A549 (cell line): Measurements from ENCODE around the gene VPS13D. TPM values are rescaled to one million over a fixed set of nuclear protein-coding genes. Genes with fewer than 3 reads are reported as not detected.
A peak's percentile ranks its signal among the peaks of the same experiment; 100 is the strongest.
"Not testable (repeated sequence)": the region's sequence is repeated elsewhere in the genome, so short reads cannot be mapped to it uniquely, and the experiment has no call there.

Experiments used
- ATAC-seq, 2 experiments: fragments of 200-7000 bp in 1 of 2; fragments of >200 bp in 1 of 2; cut with Nextera tagmentation in 1 of 2; cut with Tn5 transposase in 1 of 2; 3 replicates each; pipeline versions ENCODE4 v1.8.0 to v1.9.1; 2018 to 2020; ENCODE audit warnings: mild to moderate bottlenecking in 1 of 2, moderate library complexity in 1 of 2
- CTCF ChIA-PET: fragments of 300-600 bp; sonication (Branson Sonifier 250); formaldehyde crosslinking; extraction: SDS; loops from one replicate; lab custom pipeline; 2021; ENCODE audit warnings: antibody characterized with exemption, inconsistent platforms; lab: Yijun Ruan, JAX
- POLR2A ChIA-PET: fragments of 350-600 bp; formaldehyde crosslinking; extraction: SDS; loops from one replicate; lab custom pipeline; 2021; ENCODE audit warnings: antibody characterized with exemption, inconsistent platforms; lab: Yijun Ruan, JAX
- DNase-seq, 2 experiments: peaks; one replicate each; pipeline versions ENCODE4 v3.0.0 to v3.0.0-alpha.2; 2011 to 2016; ENCODE audit warnings: low read depth in 1 of 2, low spot score in 1 of 2
- FAIRE-seq: peaks from 2 replicates; lab custom pipeline; 2011; peaks lifted over from hg19 to GRCh38; lab: Jason Lieb, UNC
- H3K27ac ChIP-seq, 2 experiments: fragments of >200 bp; sonication (Bioruptor Twin); formaldehyde crosslinking; 3 replicates each; pipeline ENCODE4 v1.5.1; 2016 to 2017
- H3K4me1 ChIP-seq: fragments of >200 bp; sonication (Bioruptor Twin); formaldehyde crosslinking; 3 replicates; pipeline ENCODE4 v1.6.1; 2016
- H3K4me2 ChIP-seq: fragments of >200 bp; sonication (Bioruptor Twin); formaldehyde crosslinking; 3 replicates; pipeline ENCODE4 v1.6.1; 2016
- H3K4me3 ChIP-seq: fragments of >200 bp; sonication (Bioruptor Twin); formaldehyde crosslinking; 3 replicates; pipeline ENCODE4 v1.5.1; 2016
- H3K9me3 ChIP-seq: fragments of >200 bp; sonication (Bioruptor Twin); formaldehyde crosslinking; 3 replicates; pipeline ENCODE4 v1.6.1; 2016
- ATOH8 ChIP-seq: fragments of 250-450 bp; sonication (Bioruptor Pico); IDR thresholded peaks from 2 replicates; pipeline ENCODE4 v1.5.0; 2020; ENCODE audit warnings: low read depth, mild to moderate bottlenecking, moderate library complexity
- BCL3 ChIP-seq: fragments of >200 bp; sonication (Bioruptor Twin); formaldehyde crosslinking; IDR thresholded peaks from 3 replicates; pipeline ENCODE4 v1.6.1; 2016
- BHLHE40 ChIP-seq: IDR thresholded peaks from 2 replicates; pipeline ENCODE4 v1.6.1; 2012; ENCODE audit warnings: low read depth, low read length, inconsistent platforms
- CBX2 ChIP-seq: fragments of 200-600 bp; sonication (generic); IDR thresholded peaks from 2 replicates; pipeline ENCODE4 v1.6.1; 2016; ENCODE audit warnings: low read depth, mild to moderate bottlenecking, borderline replicate concordance
- CBX8 ChIP-seq: fragments of 200-600 bp; sonication (generic); IDR thresholded peaks from 2 replicates; pipeline ENCODE4 v1.6.1; 2016
- CEBPB ChIP-seq, 2 experiments: fragments of >200 bp in 1 of 2; sonication (Bioruptor Twin) in 1 of 2; formaldehyde crosslinking in 1 of 2; IDR thresholded peaks; 2 replicates each; pipeline ENCODE4 v1.6.1; 2012 to 2016
- CHD2 ChIP-seq: fragments of 150-350 bp; IDR thresholded peaks from 2 replicates; pipeline ENCODE4 v1.6.1; 2014; ENCODE audit warnings: low read length; ENCODE audit not compliant: partially characterized antibody
- E2F6 ChIP-seq: IDR thresholded peaks from 2 replicates; pipeline ENCODE4 v1.6.1; 2012; ENCODE audit warnings: low read depth, borderline replicate concordance
- EHMT2 ChIP-seq: fragments of 200-600 bp; sonication (generic); IDR thresholded peaks from 2 replicates; pipeline ENCODE4 v1.6.1; 2016; ENCODE audit warnings: antibody characterized with exemption, low read depth, mild to moderate bottlenecking, moderate library complexity
- EP300 ChIP-seq, 2 experiments: fragments of >200 bp; sonication (Bioruptor Twin); formaldehyde crosslinking; IDR thresholded peaks; 2 replicates in 1 of 2; 3 replicates in 1 of 2; pipeline ENCODE4 v1.6.1; 2016 to 2017
- ESRRA ChIP-seq: fragments of 150-350 bp; IDR thresholded peaks from 2 replicates; pipeline ENCODE4 v1.6.1; 2014; ENCODE audit warnings: mild to moderate bottlenecking, low read length, borderline replicate concordance
- FOSB ChIP-seq: fragments of 250-450 bp; sonication (Bioruptor Pico); IDR thresholded peaks from 2 replicates; pipeline ENCODE4 v1.5.0; 2020; ENCODE audit warnings: mild to moderate bottlenecking, moderate library complexity
- HEYL ChIP-seq: fragments of 250-450 bp; sonication (Bioruptor Pico); IDR thresholded peaks from 2 replicates; pipeline ENCODE4 v1.8.0; 2021; ENCODE audit warnings: mild to moderate bottlenecking, moderate library complexity
- HMGXB4 ChIP-seq: fragments of 250-450 bp; sonication (Bioruptor Pico); IDR thresholded peaks from 2 replicates; pipeline ENCODE4 v1.5.0; 2021; ENCODE audit warnings: mild to moderate bottlenecking, moderate library complexity, borderline replicate concordance
- HOXB13 ChIP-seq: fragments of 250-450 bp; sonication (Bioruptor Pico); IDR thresholded peaks from 2 replicates; pipeline ENCODE4 v1.5.0; 2020; ENCODE audit warnings: low read depth, mild to moderate bottlenecking, moderate library complexity
- HOXB5 ChIP-seq: fragments of 250-450 bp; sonication (Bioruptor Pico); IDR thresholded peaks from 2 replicates; pipeline ENCODE4 v1.5.0; 2020; ENCODE audit warnings: mild to moderate bottlenecking, moderate library complexity
- KDM5A ChIP-seq: fragments of 200-600 bp; sonication (generic); IDR thresholded peaks from 2 replicates; pipeline ENCODE4 v1.6.1; 2016; ENCODE audit warnings: antibody characterized with exemption, mild to moderate bottlenecking
- MYC ChIP-seq: IDR thresholded peaks from 2 replicates; pipeline ENCODE4 v1.6.1; 2012; ENCODE audit warnings: mild to moderate bottlenecking, inconsistent platforms, low read length, improper control_type of control experiment, borderline replicate concordance
- NPAS2 ChIP-seq: fragments of 250-450 bp; sonication (Bioruptor Pico); IDR thresholded peaks from 2 replicates; pipeline ENCODE4 v1.8.0; 2022; ENCODE audit warnings: mild to moderate bottlenecking, moderate library complexity, borderline replicate concordance
- NR3C1 ChIP-seq: fragments of >200 bp; sonication (Bioruptor Twin); formaldehyde crosslinking; IDR thresholded peaks from 3 replicates; pipeline ENCODE4 v1.6.1; 2017
- PHF8 ChIP-seq: fragments of 200-600 bp; sonication (generic); IDR thresholded peaks from 2 replicates; pipeline ENCODE4 v1.6.1; 2016; ENCODE audit warnings: low read depth, mild to moderate bottlenecking, antibody characterized with exemption, moderate library complexity, borderline replicate concordance
- POLR2AphosphoS2 ChIP-seq: conservative IDR thresholded peaks from 2 replicates; pipeline ENCODE4 v1.6.1; 2012; ENCODE audit warnings: low read length, improper control_type of control experiment, inconsistent platforms
- RARB ChIP-seq: fragments of 250-450 bp; sonication (Bioruptor Pico); IDR thresholded peaks from 2 replicates; pipeline ENCODE4 v1.8.0; 2021; ENCODE audit warnings: mild to moderate bottlenecking, moderate library complexity
- REST ChIP-seq: fragments of 200-600 bp; sonication (generic); IDR thresholded peaks from 2 replicates; pipeline ENCODE4 v1.6.1; 2016; ENCODE audit warnings: antibody characterized with exemption, mild to moderate bottlenecking, moderate library complexity
- TFCP2L1 ChIP-seq: fragments of 250-450 bp; sonication (Bioruptor Pico); IDR thresholded peaks from 2 replicates; pipeline ENCODE4 v1.5.0; 2021; ENCODE audit warnings: mild to moderate bottlenecking
- ZNF302 ChIP-seq: fragments of 250-450 bp; sonication (Bioruptor Pico); IDR thresholded peaks from 2 replicates; pipeline ENCODE4 v1.9.0; 2021; ENCODE audit warnings: inconsistent platforms, mild to moderate bottlenecking, moderate library complexity
- WGBS: methylation state at CpG from one replicate; pipeline ENCODE4 v1.1.6; 2017; ENCODE audit errors: missing lambda C conversion rate; 5-methylcytosine and 5-hydroxymethylcytosine counted together
- polyA plus RNA-seq, 4 experiments: library from polyadenylated mRNA; depleted of rRNA in 3 of 4; stranded (reverse); fragments of >200 nt; fragmentation: RNase III in 1 of 4; extraction: RNeasy Plus Mini Kit Qiagen cat#74134 plus additional on column Dnase treatment in 1 of 4; gene quantifications; 2 replicates in 3 of 4; 3 replicates in 1 of 4; pipeline ENCODE4 v1.2.3, GENCODE V29; 2011 to 2017

Gene VPS13D
- polyA plus RNA-seq, 2 of the 4 experiments (the other 2 are of a cell fraction) = 5.4 to 15.9 TPM

GRCh38 chr1:12537294-12537693, 307.5 kb downstream of the VPS13D start:
- H3K9me3 ChIP-seq = peaks cover 15% of the 10 kb centered on the region
- ATAC-seq (no peak), DNase-seq (no peak), FAIRE-seq (no peak)
- ChIA-PET CTCF (interaction anchor here (1.1 kb wide), 1 partner anchor 223 kb away, joined by 3 read pairs; no protein-coding TSS in a partner anchor), POLR2A (no interaction called here)
- H3K4me3 ChIP-seq = no peak overlapping the region
- no peak overlapping the region for H3K4me2 ChIP-seq
- peak overlapping the region in 1 of 2 experiments; percentile 92; a peak in 3 of 6 replicates for H3K27ac ChIP-seq
- H3K4me1 ChIP-seq = peaks cover 23% of the 10 kb centered on the region
- TF ChIP-seq ATOH8 (CRISPR knock-in tag) (no peak), RARB (no peak), HEYL (CRISPR knock-in tag) (no peak), EHMT2 (no peak), ESRRA (no peak), KDM5A (no peak), E2F6 (no peak), NPAS2 (CRISPR knock-in tag) (no peak), FOSB (no peak), PHF8 (no peak), ZNF302 (CRISPR knock-in tag) (no peak), TFCP2L1 (CRISPR knock-in tag) (no peak), BCL3 (no peak), CBX8 (no peak), HOXB5 (CRISPR knock-in tag) (no peak), EP300 (IDR thresholded peaks at IDR 0.05) (no peak), CHD2 (no peak), HMGXB4 (CRISPR knock-in tag) (no peak), POLR2AphosphoS2 (no peak)
- 89% methylated on average over 4 of the region's 4 CpGs for WGBS

- peak overlapping the region; percentile 10 to 92; a peak in 3 of 6 replicates for H3K27ac ChIP-seq
- ChIA-PET POLR2A (no interaction called here), CTCF (interaction anchor here (1.1 kb wide), 1 partner anchor 224 kb away, joined by 3 read pairs; no protein-coding TSS in a partner anchor)
- DNase-seq = no peak
- WGBS = 93% methylated on average over 3 of the region's 3 CpGs
- ATAC-seq = no peak
- no peak for FAIRE-seq
- H3K4me2 ChIP-seq = no peak overlapping the region
- H3K4me3 ChIP-seq = no peak overlapping the region
- no peak for TF ChIP-seq CBX2
- TF ChIP-seq MYC = no peak
- TF ChIP-seq CEBPB (IDR thresholded peaks at IDR 0.05) = no peak
- no peak for TF ChIP-seq KDM5A
- no peak for TF ChIP-seq HOXB13 (CRISPR knock-in tag)
- no peak for TF ChIP-seq BHLHE40
- TF ChIP-seq NR3C1 = no peak
- no peak for TF ChIP-seq REST
- TF ChIP-seq NPAS2 (CRISPR knock-in tag) = no peak
- peaks cover 23% of the 10 kb centered on the region for H3K4me1 ChIP-seq
- peaks cover 15% of the 10 kb centered on the region for H3K9me3 ChIP-seq
These were observed 308.2 kb downstream of the VPS13D start for GRCh38 chr1:12537906-12538461.

GRCh38 chr1:12538536-12538935, 308.7 kb downstream of the VPS13D start:
- FAIRE-seq, H3K4me3 ChIP-seq, DNase-seq, ATAC-seq, POLR2A ChIA-PET, H3K4me2 ChIP-seq: not testable (repeated sequence)
- 85% methylated on average over 3 of the region's 3 CpGs for WGBS
- Histone ChIP-seq H3K27ac (peak overlapping the region; percentile 10 to 92; a peak in 4 of 6 replicates), H3K9me3 (peaks cover 15% of the 10 kb centered on the region), H3K4me1 (peaks cover 22% of the 10 kb centered on the region)
- CTCF ChIA-PET = interaction anchor here (1.1 kb wide), 1 partner anchor 224 kb away, joined by 3 read pairs; no protein-coding TSS in a partner anchor
